ENCODE results near the gene SARDH. TPM values are rescaled to one million over a fixed set of nuclear protein-coding genes. Genes with fewer than 3 reads are reported as not detected.

SARDH gene
- total RNA-seq, 5 donors from 2014 or later (not counting 1 experiment from before 2014, with no cell fraction given): 8.8 to 34.4 (median 23.8) TPM

GRCh38 chr9:133708246-133709014 is 29.7 kb downstream of the SARDH start:
- H3K36me3 Mint-ChIP-seq: no peaks in the 10 kb centered on the region
- no peak overlapping the region for H3K27ac ChIP-seq (ENCODE audit: low read length)
- H3K9me3 Mint-ChIP-seq: no peaks in the 10 kb centered on the region
- H3K4me3 Mint-ChIP-seq: no peak overlapping the region
- peaks cover 23 to 66% of the 10 kb centered on the region in 2 experiments for H3K4me1 ChIP-seq (ENCODE audit: control insufficient read depth in 1 of 2, extremely low read depth in 1 of 2, insufficient read depth in 2 of 2, low read length in 2 of 2)
- H3K36me3 ChIP-seq (ENCODE audit: control insufficient read depth in 2 of 2, extremely low read depth in 1 of 2, insufficient read depth in 1 of 2, low read length in 1 of 2): no peaks in the 10 kb centered on the region
- ChIA-PET POLR2A (no interaction called here), CTCF (no interaction called here)
- H3K4me3 ChIP-seq (ENCODE audit: control insufficient read depth in 1 of 2, extremely low read depth in 1 of 2, low read length in 1 of 2): no peak overlapping the region
- H3K27me3 ChIP-seq (replicated peaks in 1 of 2; ENCODE audit: control insufficient read depth in 2 of 2, extremely low read depth in 1 of 2, insufficient read depth in 2 of 2, low read length in 1 of 2): peaks cover 0 to 14% of the 10 kb centered on the region in 2 experiments
- H3K27me3 Mint-ChIP-seq: no peaks in the 10 kb centered on the region
- 92% methylated on average over 25 of the region's 30 CpGs for WGBS (ENCODE audit: insufficient coverage)
- DNase-seq: peak in 1 of 35 experiments; percentile 2
- peaks cover 24 to 40% (median 26%) of the 10 kb centered on the region in 3 donors for H3K4me1 Mint-ChIP-seq
- H3K9me3 ChIP-seq: no peaks in the 10 kb centered on the region
- no peak overlapping the region for H3K27ac Mint-ChIP-seq
- ATAC-seq (replicated peaks in 1 of 4): no peak

GRCh38 chr9:133707763-133708245 is 30.3 kb downstream of the SARDH start:
- Histone ChIP-seq H3K9me3 (no peaks in the 10 kb centered on the region), H3K4me1 (ENCODE audit: control insufficient read depth in 1 of 2, extremely low read depth in 1 of 2, insufficient read depth in 2 of 2, low read length in 2 of 2) (peaks cover 28 to 66% of the 10 kb centered on the region in 2 experiments), H3K36me3 (ENCODE audit: control insufficient read depth in 2 of 2, extremely low read depth in 1 of 2, insufficient read depth in 1 of 2, low read length in 1 of 2) (no peaks in the 10 kb centered on the region), H3K4me3 (ENCODE audit: control insufficient read depth in 1 of 2, extremely low read depth in 1 of 2, low read length in 1 of 2) (no peak overlapping the region), H3K27me3 (replicated peaks in 1 of 2; ENCODE audit: control insufficient read depth in 2 of 2, extremely low read depth in 1 of 2, insufficient read depth in 2 of 2, low read length in 1 of 2) (peaks cover 0 to 14% of the 10 kb centered on the region in 2 experiments), H3K27ac (ENCODE audit: low read length) (no peak overlapping the region)
- no peaks in the 10 kb centered on the region for H3K36me3 Mint-ChIP-seq
- ATAC-seq (replicated peaks in 1 of 4): no peak
- H3K27ac Mint-ChIP-seq: no peak overlapping the region
- DNase-seq: no peak
- POLR2A ChIA-PET: no interaction called here
- 92% methylated on average over 10 of the region's 15 CpGs for WGBS (ENCODE audit: insufficient coverage)
- H3K4me1 Mint-ChIP-seq: peaks cover 24 to 42% (median 26%) of the 10 kb centered on the region in 3 donors
- CTCF ChIA-PET: no interaction called here
- no peak overlapping the region for H3K4me3 Mint-ChIP-seq
- no peaks in the 10 kb centered on the region for H3K9me3 Mint-ChIP-seq
- no peaks in the 10 kb centered on the region for H3K27me3 Mint-ChIP-seq

GRCh38 chr9:133707065-133707762 is 30.9 kb downstream of the SARDH start:
- Mint-ChIP-seq H3K27me3 (no peaks in the 10 kb centered on the region), H3K36me3 (no peaks in the 10 kb centered on the region), H3K4me1 (peaks cover 28 to 47% (median 32%) of the 10 kb centered on the region in 3 donors), H3K27ac (peak overlapping the region; percentile 73 to 91), H3K4me3 (no peak overlapping the region), H3K9me3 (no peaks in the 10 kb centered on the region)
- CTCF ChIA-PET: no interaction called here
- H3K4me3 ChIP-seq (ENCODE audit: control insufficient read depth in 1 of 2, extremely low read depth in 1 of 2, low read length in 1 of 2): no peak overlapping the region
- POLR2A ChIA-PET: no interaction called here
- H3K9me3 ChIP-seq: no peaks in the 10 kb centered on the region
- 64% methylated on average over 12 of the region's 17 CpGs for WGBS (ENCODE audit: insufficient coverage)
- H3K36me3 ChIP-seq (ENCODE audit: control insufficient read depth in 2 of 2, extremely low read depth in 1 of 2, insufficient read depth in 1 of 2, low read length in 1 of 2): no peaks in the 10 kb centered on the region
- H3K4me1 ChIP-seq (ENCODE audit: control insufficient read depth in 1 of 2, extremely low read depth in 1 of 2, insufficient read depth in 2 of 2, low read length in 2 of 2): peaks cover 28 to 70% of the 10 kb centered on the region in 2 experiments
- peaks cover 0 to 11% of the 10 kb centered on the region in 2 experiments for H3K27me3 ChIP-seq (replicated peaks in 1 of 2; ENCODE audit: control insufficient read depth in 2 of 2, extremely low read depth in 1 of 2, insufficient read depth in 2 of 2, low read length in 1 of 2)
- no peak for DNase-seq
- no peak for ATAC-seq (replicated peaks in 1 of 4)
- no peak overlapping the region for H3K27ac ChIP-seq (ENCODE audit: low read length)

GRCh38 chr9:133706307-133707050 is 31.7 kb downstream of the SARDH start:
- Mint-ChIP-seq H3K4me3 (no peak overlapping the region), H3K4me1 (peaks cover 34 to 53% (median 36%) of the 10 kb centered on the region in 3 donors), H3K27ac (peak overlapping the region; percentile 73 to 91), H3K36me3 (no peaks in the 10 kb centered on the region), H3K9me3 (no peaks in the 10 kb centered on the region), H3K27me3 (no peaks in the 10 kb centered on the region)
- CTCF ChIA-PET: no interaction called here
- Histone ChIP-seq H3K9me3 (no peaks in the 10 kb centered on the region), H3K27me3 (replicated peaks in 1 of 2; ENCODE audit: control insufficient read depth in 2 of 2, extremely low read depth in 1 of 2, insufficient read depth in 2 of 2, low read length in 1 of 2) (peaks cover 0 to 9% of the 10 kb centered on the region in 2 experiments), H3K27ac (ENCODE audit: low read length) (no peak overlapping the region), H3K36me3 (ENCODE audit: control insufficient read depth in 2 of 2, extremely low read depth in 1 of 2, insufficient read depth in 1 of 2, low read length in 1 of 2) (no peaks in the 10 kb centered on the region), H3K4me3 (ENCODE audit: control insufficient read depth in 1 of 2, extremely low read depth in 1 of 2, low read length in 1 of 2) (no peak overlapping the region), H3K4me1 (ENCODE audit: control insufficient read depth in 1 of 2, extremely low read depth in 1 of 2, insufficient read depth in 2 of 2, low read length in 2 of 2) (peaks cover 35 to 77% of the 10 kb centered on the region in 2 experiments)
- POLR2A ChIA-PET: no interaction called here
- DNase-seq (no peak), ATAC-seq (replicated peaks in 1 of 4) (no peak)
- 67% methylated on average over 2 of the region's 12 CpGs for WGBS (ENCODE audit: insufficient coverage)

GRCh38 chr9:133705576-133705975 is 32.6 kb downstream of the SARDH start:
- Mint-ChIP-seq H3K36me3 (no peaks in the 10 kb centered on the region), H3K9me3 (no peaks in the 10 kb centered on the region), H3K27me3 (no peaks in the 10 kb centered on the region), H3K4me1 (peaks cover 42 to 60% (median 45%) of the 10 kb centered on the region in 3 donors), H3K4me3 (no peak overlapping the region), H3K27ac (peak overlapping the region; percentile 6 to 61)
- ChIA-PET POLR2A (no interaction called here), CTCF (no interaction called here)
- ATAC-seq (replicated peaks in 1 of 4) (no peak), DNase-seq (no peak)
- Histone ChIP-seq H3K36me3 (ENCODE audit: control insufficient read depth in 2 of 2, extremely low read depth in 1 of 2, insufficient read depth in 1 of 2, low read length in 1 of 2) (no peaks in the 10 kb centered on the region), H3K4me1 (ENCODE audit: control insufficient read depth in 1 of 2, extremely low read depth in 1 of 2, insufficient read depth in 2 of 2, low read length in 2 of 2) (peaks cover 42 to 79% of the 10 kb centered on the region in 2 experiments), H3K27me3 (replicated peaks in 1 of 2; ENCODE audit: control insufficient read depth in 2 of 2, extremely low read depth in 1 of 2, insufficient read depth in 2 of 2, low read length in 1 of 2) (peaks cover 0 to 9% of the 10 kb centered on the region in 2 experiments), H3K27ac (ENCODE audit: low read length) (no peak overlapping the region), H3K9me3 (no peaks in the 10 kb centered on the region), H3K4me3 (ENCODE audit: control insufficient read depth in 1 of 2, extremely low read depth in 1 of 2, low read length in 1 of 2) (no peak overlapping the region)
- WGBS (ENCODE audit: insufficient coverage): 98% methylated on average over 5 of the region's 10 CpGs

GRCh38 chr9:133704711-133705181 is 33.4 kb downstream of the SARDH start:
- ChIA-PET CTCF (no interaction called here), POLR2A (no interaction called here)
- no peak for DNase-seq
- ATAC-seq (replicated peaks in 1 of 4): no peak
- peaks cover 41 to 79% of the 10 kb centered on the region in 2 experiments for H3K4me1 ChIP-seq (ENCODE audit: control insufficient read depth in 1 of 2, extremely low read depth in 1 of 2, insufficient read depth in 2 of 2, low read length in 2 of 2)
- H3K27ac ChIP-seq (ENCODE audit: low read length): no peak overlapping the region
- no peaks in the 10 kb centered on the region for H3K36me3 ChIP-seq (ENCODE audit: control insufficient read depth in 2 of 2, extremely low read depth in 1 of 2, insufficient read depth in 1 of 2, low read length in 1 of 2)
- Mint-ChIP-seq H3K4me3 (peak overlapping the region in 1 of 3 donors; percentile 34), H3K27ac (peak overlapping the region in 1 of 2 donors; percentile 73), H3K4me1 (peaks cover 43 to 60% (median 50%) of the 10 kb centered on the region in 3 donors), H3K36me3 (no peaks in the 10 kb centered on the region), H3K9me3 (no peaks in the 10 kb centered on the region), H3K27me3 (no peaks in the 10 kb centered on the region)
- H3K9me3 ChIP-seq: no peaks in the 10 kb centered on the region
- WGBS (ENCODE audit: insufficient coverage): 95% methylated on average over 23 of the region's 23 CpGs
- H3K27me3 ChIP-seq (replicated peaks in 1 of 2; ENCODE audit: control insufficient read depth in 2 of 2, extremely low read depth in 1 of 2, insufficient read depth in 2 of 2, low read length in 1 of 2): peaks cover 0 to 6% of the 10 kb centered on the region in 2 experiments
- H3K4me3 ChIP-seq (ENCODE audit: control insufficient read depth in 1 of 2, extremely low read depth in 1 of 2, low read length in 1 of 2): no peak overlapping the region
